CD8-positive, alpha-beta memory T cell (primary cell): Measurements from ENCODE around the gene TOR1B. TPM values are rescaled to one million over a fixed set of nuclear protein-coding genes. Genes with fewer than 3 reads are reported as not detected.

Experiments
- CTCF ChIA-PET: fragments of 350-600 bp; sonication (Branson Sonifier 250); formaldehyde crosslinking; loops from one replicate; lab custom pipeline; 2021; ENCODE audit warnings: antibody characterized with exemption; lab: Charles Lee
- POLR2A ChIA-PET: fragments of 350-600 bp; sonication (Branson Sonifier 250); formaldehyde crosslinking; loops from one replicate; lab custom pipeline; 2021; ENCODE audit warnings: antibody characterized with exemption; lab: Charles Lee
- DNase-seq, 5 donors: peaks; one replicate each; pipeline versions ENCODE4 v3.0.0 to v3.0.0-alpha.2; 2020 to 2022; ENCODE audit warnings: mixed read lengths in 1 of 5
- H3K27ac ChIP-seq: one replicate; pipeline ENCODE4 v1.7.0; 2013; ENCODE audit warnings: low read depth, mild to moderate bottlenecking, low read length, moderate library complexity
- H3K27me3 ChIP-seq: 2 replicates; pipeline ENCODE4 v1.7.0; 2013; ENCODE audit warnings: low read length, mild to moderate bottlenecking; ENCODE audit not compliant: insufficient read depth, poor library complexity, severe bottlenecking
- H3K36me3 ChIP-seq: 2 replicates; pipeline ENCODE4 v1.7.0; 2013; ENCODE audit warnings: mild to moderate bottlenecking, low read length, moderate library complexity; ENCODE audit not compliant: insufficient read depth
- H3K4me1 ChIP-seq: 2 replicates; pipeline ENCODE4 v1.7.0; 2013; ENCODE audit warnings: mild to moderate bottlenecking, low read length, moderate library complexity; ENCODE audit not compliant: insufficient read depth
- H3K4me3 ChIP-seq: 2 replicates; pipeline ENCODE4 v1.7.0; 2013; ENCODE audit warnings: mild to moderate bottlenecking, low read length
- H3K9me3 ChIP-seq: 2 replicates; pipeline ENCODE4 v1.7.0; 2013; ENCODE audit warnings: mild to moderate bottlenecking, low read length
- H3K27ac Mint-ChIP-seq, 8 donors: one replicate each; pipeline ENCODE4 v1.8.0; 2020 to 2021; ENCODE audit warnings: mixed read lengths in 8 of 8, mild to moderate bottlenecking in 6 of 8, inconsistent platforms in 3 of 8, moderate library complexity in 3 of 8
- H3K27me3 Mint-ChIP-seq, 2 donors: one replicate each; pipeline ENCODE4 v1.8.0; 2020 to 2021; ENCODE audit warnings: mixed read lengths in 2 of 2, mild to moderate bottlenecking in 1 of 2, moderate library complexity in 1 of 2
- H3K36me3 Mint-ChIP-seq, 3 donors: one replicate each; pipeline ENCODE4 v1.8.0; 2020 to 2021; ENCODE audit warnings: mixed read lengths in 3 of 3, inconsistent platforms in 1 of 3, mild to moderate bottlenecking in 1 of 3
- H3K4me1 Mint-ChIP-seq, 3 donors: one replicate each; pipeline ENCODE4 v1.8.0; 2020 to 2021; ENCODE audit warnings: mixed read lengths in 3 of 3, inconsistent platforms in 1 of 3, mild to moderate bottlenecking in 1 of 3
- H3K4me3 Mint-ChIP-seq, 7 donors: one replicate each; pipeline ENCODE4 v1.8.0; 2020 to 2021; ENCODE audit warnings: mixed read lengths in 7 of 7, mild to moderate bottlenecking in 6 of 7, moderate library complexity in 4 of 7, inconsistent platforms in 2 of 7
- H3K9me3 Mint-ChIP-seq, 5 donors: one replicate each; pipeline ENCODE4 v1.8.0; 2020 to 2022; ENCODE audit warnings: mixed read lengths in 5 of 5, mild to moderate bottlenecking in 3 of 5, moderate library complexity in 2 of 5, inconsistent platforms in 1 of 5
- polyA plus RNA-seq: library from polyadenylated mRNA; unstranded; fragments of 300-500 nt; fragmentation: Illumina TruSeq; gene quantifications from one replicate; pipeline ENCODE4 v1.2.3, GENCODE V29; 2021
- total RNA-seq, 2 experiments: library from RNA; stranded (reverse); gene quantifications; one replicate each; pipeline ENCODE4 v1.2.3, GENCODE V29; 2021

TOR1B gene
- total and polyA plus RNA-seq, 3 experiments from 2014 or later = 24.6 to 32.8 (median 27.1) TPM

DNA sequence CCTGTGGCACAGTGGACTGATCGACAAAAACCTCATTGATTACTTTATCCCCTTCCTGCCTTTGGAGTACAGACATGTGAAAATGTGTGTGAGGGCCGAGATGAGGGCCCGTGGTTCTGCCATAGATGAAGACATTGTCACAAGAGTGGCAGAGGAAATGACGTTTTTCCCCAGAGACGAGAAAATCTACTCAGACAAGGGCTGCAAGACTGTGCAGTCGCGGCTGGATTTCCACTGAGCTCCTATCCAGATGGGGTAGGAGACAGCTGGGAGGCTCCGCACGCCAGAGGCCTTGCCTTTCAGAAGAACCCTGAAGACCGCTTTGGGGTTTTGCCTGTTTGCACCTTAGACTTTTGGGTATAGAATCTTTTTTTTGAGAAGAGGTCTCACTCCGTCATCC lies 6.4 kb downstream of the TOR1B start:
- Mint-ChIP-seq H3K27ac (peak overlapping the region in 1 of 8 donors; percentile 38), H3K4me1 (peaks cover 21 to 53% (median 42%) of the 10 kb centered on the region in 3 donors)

DNA sequence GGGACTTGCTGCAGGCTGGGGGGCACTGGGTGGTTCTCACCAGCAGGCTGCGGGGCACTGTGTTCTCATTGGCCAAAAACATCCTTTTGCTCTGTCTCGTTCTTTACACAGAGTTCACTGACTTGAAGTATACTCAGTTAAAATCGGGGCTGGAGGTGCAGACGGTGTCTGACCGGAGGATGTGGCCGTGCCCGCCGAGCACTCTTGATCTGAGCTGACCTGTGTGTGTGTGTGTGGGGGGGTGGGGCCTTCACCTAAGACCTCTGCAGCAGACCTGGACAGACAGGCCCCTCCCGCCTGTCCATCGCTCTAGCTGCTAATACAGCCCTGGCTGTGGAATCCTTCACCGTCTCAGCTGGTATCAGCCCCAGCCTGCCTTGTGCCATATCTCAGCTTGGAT lies 7.1 kb downstream of the TOR1B start:
- ChIA-PET CTCF (interaction anchor here (1.2 to 1.6 kb wide), 2 partner anchors 72 to 671 kb away, joined by 3 to 4 read pairs; no protein-coding TSS in a partner anchor), POLR2A (interaction anchor here (0.5 kb wide), 1 partner anchor 786 kb away, joined by 3 read pairs; no protein-coding TSS in a partner anchor)
- Mint-ChIP-seq H3K27ac (peak overlapping the region in 1 of 8 donors; percentile 4), H3K4me1 (peaks cover 19 to 52% (median 40%) of the 10 kb centered on the region in 3 donors), H3K36me3 (peaks cover 9 to 86% (median 12%) of the 10 kb centered on the region in 3 donors), H3K9me3 (no peaks in the 10 kb centered on the region), H3K27me3 (no peaks in the 10 kb centered on the region), H3K4me3 (peak overlapping the region in 1 of 7 donors; percentile 21)
- no peaks in the 10 kb centered on the region for H3K9me3 ChIP-seq
- peaks cover 6% of the 10 kb centered on the region for H3K4me1 ChIP-seq
- no peak overlapping the region for H3K27ac ChIP-seq
- no peak overlapping the region for H3K4me3 ChIP-seq
- no peaks in the 10 kb centered on the region for H3K27me3 ChIP-seq
- DNase-seq = no peak
- peaks cover 30% of the 10 kb centered on the region for H3K36me3 ChIP-seq

More for the DNA sequence above, 6.4 kb downstream of the TOR1B start:
- Histone ChIP-seq H3K36me3 (peaks cover 30% of the 10 kb centered on the region), H3K27ac (no peak overlapping the region), H3K4me3 (no peak overlapping the region), H3K27me3 (no peaks in the 10 kb centered on the region), H3K4me1 (peaks cover 8% of the 10 kb centered on the region), H3K9me3 (no peaks in the 10 kb centered on the region)
- CTCF ChIA-PET = no interaction called here
- Mint-ChIP-seq H3K4me3 (no peak overlapping the region), H3K27me3 (no peaks in the 10 kb centered on the region), H3K9me3 (no peaks in the 10 kb centered on the region), H3K36me3 (peaks cover 9 to 79% (median 12%) of the 10 kb centered on the region in 3 donors)
- POLR2A ChIA-PET = no interaction called here
- DNase-seq = peak in 1 of 5 donors; percentile 6

DNA sequence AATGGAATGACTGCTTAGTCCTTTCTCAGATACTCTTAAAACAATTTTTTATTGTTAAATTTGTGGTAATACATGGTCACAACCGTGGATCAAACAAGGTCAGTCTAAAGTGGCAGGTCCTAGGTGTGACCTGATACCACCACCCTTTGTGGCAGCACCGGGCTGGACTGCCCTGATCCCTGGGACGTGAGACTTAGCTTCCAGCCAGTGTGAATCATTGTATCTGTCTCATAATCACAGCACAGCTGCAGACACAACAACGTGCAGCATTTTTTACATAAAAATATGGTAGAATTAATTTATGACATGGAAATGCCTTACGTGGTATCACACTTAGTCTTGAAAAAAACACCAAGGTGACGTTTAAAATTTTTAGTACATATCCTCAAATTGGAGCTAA lies 7.8 kb downstream of the TOR1B start:
- H3K27ac Mint-ChIP-seq = peak overlapping the region in 1 of 8 donors; percentile 29
- H3K4me3 ChIP-seq = no peak overlapping the region
- H3K4me1 ChIP-seq = peaks cover under 1% of the 10 kb centered on the region
- CTCF ChIA-PET = interaction anchor here (1.2 to 1.6 kb wide), 2 partner anchors 72 to 672 kb away, joined by 3 to 4 read pairs; no protein-coding TSS in a partner anchor
- peaks cover 17 to 48% (median 36%) of the 10 kb centered on the region in 3 donors for H3K4me1 Mint-ChIP-seq
- DNase-seq = no peak
- H3K27me3 ChIP-seq = no peaks in the 10 kb centered on the region
- POLR2A ChIA-PET = interaction anchor here (0.7 kb wide), 1 partner anchor 58 kb away, joined by 5 read pairs; no protein-coding TSS in a partner anchor
- peak overlapping the region in 1 of 7 donors; percentile 21 for H3K4me3 Mint-ChIP-seq
- peaks cover 30% of the 10 kb centered on the region for H3K36me3 ChIP-seq
- no peak overlapping the region for H3K27ac ChIP-seq
- H3K9me3 ChIP-seq = no peaks in the 10 kb centered on the region
- H3K27me3 Mint-ChIP-seq = no peaks in the 10 kb centered on the region
- peaks cover 9 to 90% (median 12%) of the 10 kb centered on the region in 3 donors for H3K36me3 Mint-ChIP-seq
- no peaks in the 10 kb centered on the region for H3K9me3 Mint-ChIP-seq

DNA sequence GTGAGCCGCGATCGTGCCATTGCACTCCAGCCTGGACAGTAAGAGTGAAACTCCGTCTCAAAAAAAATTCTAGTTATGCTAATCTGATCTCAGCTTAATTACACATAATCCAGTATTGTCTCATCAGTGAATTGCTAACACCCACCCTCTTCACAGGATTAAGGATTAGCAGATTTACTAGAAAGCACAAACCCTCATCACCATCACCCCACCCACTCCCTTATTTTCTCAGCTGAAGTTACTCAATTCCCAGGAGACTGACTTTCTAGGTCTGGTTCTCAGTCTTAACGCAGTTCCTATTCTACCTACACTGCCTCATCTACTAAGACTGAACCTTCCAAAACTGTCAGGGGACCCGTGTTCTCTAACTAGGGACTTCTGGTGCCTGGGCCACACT lies 9.0 kb downstream of the TOR1B start:
- no peaks in the 10 kb centered on the region for H3K9me3 ChIP-seq
- Mint-ChIP-seq H3K36me3 (peaks cover 8 to 90% (median 11%) of the 10 kb centered on the region in 3 donors), H3K9me3 (no peaks in the 10 kb centered on the region), H3K4me3 (no peak overlapping the region), H3K4me1 (peaks cover 17 to 46% (median 36%) of the 10 kb centered on the region in 3 donors), H3K27ac (peak overlapping the region in 7 of 8 donors; percentile 0 to 66 (median 52)), H3K27me3 (no peaks in the 10 kb centered on the region)
- H3K27ac ChIP-seq = no peak overlapping the region
- no peak overlapping the region for H3K4me3 ChIP-seq
- no peak for DNase-seq
- peaks cover 40% of the 10 kb centered on the region for H3K36me3 ChIP-seq
- H3K27me3 ChIP-seq = no peaks in the 10 kb centered on the region
- POLR2A ChIA-PET = interaction anchor here (0.9 kb wide), 1 partner anchor 11 kb away, joined by 4 read pairs; no protein-coding TSS in a partner anchor
- CTCF ChIA-PET = no interaction called here
- H3K4me1 ChIP-seq = no peaks in the 10 kb centered on the region

DNA sequence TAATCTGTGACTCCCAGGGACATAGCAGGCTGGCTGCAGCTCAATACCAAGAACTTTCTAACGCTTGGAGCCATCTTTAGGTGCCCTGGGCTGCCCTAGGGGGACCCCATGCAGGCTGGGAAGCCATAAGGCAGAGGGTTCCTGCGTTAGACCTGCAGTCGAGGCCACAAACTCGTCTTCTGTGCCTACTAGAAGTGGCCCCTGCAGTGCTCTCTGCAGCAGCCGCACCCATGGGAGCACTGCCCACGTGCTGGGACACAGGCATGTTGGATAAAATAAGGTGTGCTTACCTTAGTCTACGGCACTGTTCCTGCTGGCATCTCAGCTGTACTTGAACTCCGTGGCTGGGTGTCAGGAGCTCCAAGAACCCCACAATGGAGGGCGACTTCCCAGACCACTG lies 9.4 kb downstream of the TOR1B start:
- DNase-seq = no peak
- no peaks in the 10 kb centered on the region for H3K27me3 ChIP-seq
- peaks cover 36% of the 10 kb centered on the region for H3K36me3 ChIP-seq
- Mint-ChIP-seq H3K4me3 (no peak overlapping the region), H3K4me1 (peaks cover 15 to 42% (median 34%) of the 10 kb centered on the region in 3 donors), H3K36me3 (peaks cover 6 to 90% (median 9%) of the 10 kb centered on the region in 3 donors), H3K9me3 (no peaks in the 10 kb centered on the region), H3K27ac (peak overlapping the region in 3 of 8 donors; percentile 0 to 57 (median 52)), H3K27me3 (no peaks in the 10 kb centered on the region)
- H3K9me3 ChIP-seq = no peaks in the 10 kb centered on the region
- H3K4me1 ChIP-seq = no peaks in the 10 kb centered on the region
- no peak overlapping the region for H3K4me3 ChIP-seq
- ChIA-PET POLR2A (interaction anchor here (0.9 kb wide), 1 partner anchor 11 kb away, joined by 4 read pairs; no protein-coding TSS in a partner anchor), CTCF (no interaction called here)
- H3K27ac ChIP-seq = no peak overlapping the region

DNA sequence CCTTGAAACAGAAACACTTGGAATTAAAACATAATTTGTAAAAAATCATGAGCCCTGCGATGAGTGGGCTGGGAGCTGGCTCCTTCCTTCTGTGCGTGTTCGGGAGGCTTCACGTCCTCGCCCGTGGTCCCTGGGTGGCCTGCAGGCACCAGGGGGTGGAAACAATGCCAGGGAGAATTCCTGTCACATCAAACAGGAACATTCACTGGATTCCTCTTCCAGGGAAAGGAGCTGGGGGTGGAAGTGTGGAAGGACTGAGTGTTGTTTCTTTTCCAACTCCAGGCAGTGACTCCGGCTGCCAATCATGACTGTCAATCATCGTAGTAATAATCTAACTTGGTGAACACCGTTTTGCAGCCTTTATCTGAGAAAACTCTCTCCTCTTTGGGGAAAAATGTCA lies 10.7 kb downstream of the TOR1B start:
- no peaks in the 10 kb centered on the region for H3K27me3 ChIP-seq
- Mint-ChIP-seq H3K27me3 (no peaks in the 10 kb centered on the region), H3K36me3 (peaks cover 6 to 91% (median 13%) of the 10 kb centered on the region in 3 donors), H3K4me3 (no peak overlapping the region), H3K9me3 (no peaks in the 10 kb centered on the region), H3K27ac (peak overlapping the region in 1 of 8 donors; percentile 48), H3K4me1 (peaks cover 15 to 45% (median 34%) of the 10 kb centered on the region in 3 donors)
- no peaks in the 10 kb centered on the region for H3K4me1 ChIP-seq
- no peak overlapping the region for H3K27ac ChIP-seq
- H3K36me3 ChIP-seq = peaks cover 42% of the 10 kb centered on the region
- no peaks in the 10 kb centered on the region for H3K9me3 ChIP-seq
- ChIA-PET POLR2A (no interaction called here), CTCF (no interaction called here)
- no peak overlapping the region for H3K4me3 ChIP-seq
- DNase-seq = peak in 1 of 5 donors; percentile 25

DNA sequence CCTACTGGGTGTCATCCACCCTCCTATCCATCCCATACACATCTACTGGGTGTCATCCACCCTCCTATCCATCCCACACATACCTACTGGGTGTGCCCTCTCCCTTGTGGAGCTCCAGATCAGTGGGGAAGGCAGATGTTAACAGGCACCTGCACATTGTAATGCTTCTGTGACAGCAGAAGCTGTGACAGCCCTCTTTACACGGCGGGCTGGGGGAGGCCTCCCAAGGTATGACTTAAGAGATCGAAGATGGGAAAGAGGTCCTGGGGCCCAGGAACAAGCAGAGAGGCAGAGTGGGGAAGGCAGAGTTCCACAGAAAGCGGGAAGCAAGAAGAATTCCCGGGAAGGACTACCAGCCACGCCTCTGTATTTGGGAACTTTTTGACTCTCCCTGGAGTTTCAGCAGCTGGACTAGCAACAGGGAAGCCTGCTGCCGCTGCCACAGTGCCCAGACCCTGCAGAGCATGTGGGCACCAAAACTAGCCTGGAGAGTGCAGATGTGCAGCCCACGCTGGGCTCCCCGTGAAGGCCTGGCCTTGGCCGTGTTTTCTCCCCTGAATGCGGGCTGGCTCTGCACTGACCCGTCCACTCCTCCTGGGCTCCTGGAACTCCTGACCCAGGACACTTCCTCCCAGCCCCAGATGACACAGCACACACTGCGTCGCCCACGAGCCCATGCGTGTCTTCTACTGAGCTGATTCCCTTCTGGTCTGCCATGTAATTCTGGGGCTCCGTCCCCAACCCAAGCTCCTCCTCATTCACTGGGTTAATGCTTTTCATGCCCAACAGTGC lies 11.6 kb downstream of the TOR1B start:
- Mint-ChIP-seq H3K27ac (peak overlapping the region in 1 of 8 donors; percentile 7), H3K9me3 (no peaks in the 10 kb centered on the region), H3K36me3 (peaks cover 6 to 87% (median 11%) of the 10 kb centered on the region in 3 donors), H3K4me3 (peak overlapping the region in 1 of 7 donors; percentile 42), H3K4me1 (peaks cover 15 to 42% (median 29%) of the 10 kb centered on the region in 3 donors), H3K27me3 (no peaks in the 10 kb centered on the region)
- no peak overlapping the region for H3K27ac ChIP-seq
- peaks cover 39% of the 10 kb centered on the region for H3K36me3 ChIP-seq
- H3K4me3 ChIP-seq = no peak overlapping the region
- POLR2A ChIA-PET = no interaction called here
- no peaks in the 10 kb centered on the region for H3K4me1 ChIP-seq
- H3K27me3 ChIP-seq = no peaks in the 10 kb centered on the region
- CTCF ChIA-PET = no interaction called here
- peak in 1 of 5 donors; percentile 29 for DNase-seq
- no peaks in the 10 kb centered on the region for H3K9me3 ChIP-seq

DNA sequence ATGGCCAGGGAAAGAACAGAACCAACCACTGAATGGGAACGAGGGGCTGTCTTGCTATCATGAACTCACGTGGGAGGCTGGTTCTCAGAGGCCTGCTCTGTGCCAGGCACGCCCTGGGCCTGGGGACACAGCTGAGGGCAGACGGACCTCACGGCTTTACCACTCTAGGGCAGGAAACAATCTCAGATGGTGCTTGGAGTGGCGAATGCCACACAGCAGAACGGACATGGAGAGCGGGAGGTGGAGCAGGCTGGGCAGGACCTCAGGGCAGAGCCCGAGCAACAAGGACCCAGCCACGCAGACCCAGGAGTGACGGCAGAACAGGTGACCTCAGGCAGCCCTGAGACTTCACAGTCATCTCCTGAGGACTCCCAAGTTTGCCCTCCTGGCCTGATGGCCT lies 12.3 kb downstream of the TOR1B start:
- ChIA-PET POLR2A (no interaction called here), CTCF (no interaction called here)
- DNase-seq = no peak
- H3K4me1 Mint-ChIP-seq = peaks cover 15 to 39% (median 24%) of the 10 kb centered on the region in 3 donors
- H3K27me3 Mint-ChIP-seq = no peaks in the 10 kb centered on the region
- Histone ChIP-seq H3K36me3 (peaks cover 32% of the 10 kb centered on the region), H3K27me3 (no peaks in the 10 kb centered on the region), H3K9me3 (no peaks in the 10 kb centered on the region), H3K4me1 (no peaks in the 10 kb centered on the region), H3K27ac (no peak overlapping the region), H3K4me3 (no peak overlapping the region)
- H3K36me3 Mint-ChIP-seq = peaks cover 6 to 85% (median 11%) of the 10 kb centered on the region in 3 donors
- no peaks in the 10 kb centered on the region for H3K9me3 Mint-ChIP-seq
- peak overlapping the region in 1 of 7 donors; percentile 42 for H3K4me3 Mint-ChIP-seq
- peak overlapping the region in 3 of 8 donors; percentile 11 to 68 (median 35) for H3K27ac Mint-ChIP-seq
